GM10847 (cell line): Measurements from ENCODE around the gene ESYT2.

Source experiments
- POLR2A ChIP-seq: IDR thresholded peaks from 2 replicates; pipeline ENCODE4 v1.6.1; 2011; ENCODE audit not compliant: insufficient read length; ENCODE audit errors: extremely low read depth

ESYT2 gene

DNA sequence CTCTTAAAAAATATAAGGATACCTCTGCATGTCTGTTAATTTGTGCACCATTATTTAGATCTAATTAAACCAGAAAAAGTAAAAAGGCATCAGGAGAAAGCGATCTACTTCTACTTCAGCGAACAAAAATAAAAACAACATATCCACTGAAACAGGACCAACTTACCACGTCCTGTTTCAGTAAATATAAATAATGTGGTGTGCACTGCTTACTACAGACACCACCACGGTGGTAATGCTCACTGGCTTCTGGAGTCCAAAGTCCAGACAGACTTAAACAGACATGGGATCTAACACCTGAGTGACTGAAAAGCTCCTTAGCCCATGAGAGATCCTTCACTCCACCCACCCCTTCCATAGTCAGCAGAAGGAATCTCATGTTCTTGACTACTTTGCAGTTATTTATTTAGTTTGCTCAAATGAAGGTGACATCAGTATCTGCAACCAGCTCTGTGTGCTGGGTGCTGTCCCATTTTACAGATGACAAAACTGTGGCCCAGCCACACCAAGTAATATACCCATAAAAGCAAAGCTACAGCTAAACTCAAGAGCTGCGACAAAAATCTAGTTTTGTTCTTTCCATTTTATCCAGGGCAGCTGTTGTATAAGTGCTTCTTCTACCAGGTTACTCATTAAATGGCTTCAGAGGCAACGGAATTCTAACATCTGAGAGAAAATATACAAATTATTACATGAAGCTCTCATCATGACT, 62.6 kb downstream of the ESYT2 start:
- no peak for TF ChIP-seq POLR2A

GRCh38 chr7:158765020-158765419, 64.3 kb downstream of the ESYT2 start:
- no peak for TF ChIP-seq POLR2A

GRCh38 chr7:158763454-158764033, 65.8 kb downstream of the ESYT2 start:
- no peak for TF ChIP-seq POLR2A

DNA sequence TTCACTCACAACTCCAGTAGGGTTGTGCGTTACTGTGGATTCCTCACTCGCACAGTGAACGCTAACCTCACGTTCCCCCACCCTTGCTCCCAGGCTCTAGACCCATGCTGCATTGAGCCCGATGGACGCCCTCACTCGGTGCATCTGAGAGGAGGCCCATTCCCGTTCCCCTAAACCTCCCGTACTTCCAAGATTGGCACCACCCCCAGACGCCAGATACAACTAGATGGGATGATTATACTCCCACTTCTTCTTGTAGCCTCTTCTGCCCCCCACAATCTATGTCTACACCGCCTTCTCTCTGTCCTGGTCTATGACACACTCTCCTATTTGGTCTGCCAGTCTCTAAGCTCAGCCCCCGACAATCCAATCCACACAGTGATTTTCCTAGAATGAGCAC, 67.4 kb downstream of the ESYT2 start:
- TF ChIP-seq POLR2A, result no peak

DNA sequence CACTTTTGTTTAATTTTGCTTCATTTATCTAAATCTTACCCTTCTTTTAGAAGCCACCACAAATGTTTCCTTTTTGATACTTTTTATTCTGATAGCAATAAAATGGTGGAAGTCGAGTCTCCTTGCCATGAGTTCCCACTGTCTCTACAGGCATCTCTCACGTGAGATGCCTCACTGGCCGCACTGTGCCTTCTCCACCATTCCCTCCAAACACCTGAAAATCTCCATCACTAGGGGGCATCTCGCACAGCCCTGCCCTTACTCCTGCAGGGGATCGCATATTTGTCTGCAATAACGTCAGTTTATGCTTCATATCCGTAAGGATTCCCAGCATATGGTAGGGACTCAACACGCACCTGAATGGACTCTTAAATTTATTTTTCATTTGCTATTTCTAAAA, 68.4 kb downstream of the ESYT2 start:
- TF ChIP-seq POLR2A, result no peak

- TF ChIP-seq POLR2A, result no peak
Observed at GRCh38 chr7:158760445-158760764, 68.9 kb downstream of the ESYT2 start.

DNA sequence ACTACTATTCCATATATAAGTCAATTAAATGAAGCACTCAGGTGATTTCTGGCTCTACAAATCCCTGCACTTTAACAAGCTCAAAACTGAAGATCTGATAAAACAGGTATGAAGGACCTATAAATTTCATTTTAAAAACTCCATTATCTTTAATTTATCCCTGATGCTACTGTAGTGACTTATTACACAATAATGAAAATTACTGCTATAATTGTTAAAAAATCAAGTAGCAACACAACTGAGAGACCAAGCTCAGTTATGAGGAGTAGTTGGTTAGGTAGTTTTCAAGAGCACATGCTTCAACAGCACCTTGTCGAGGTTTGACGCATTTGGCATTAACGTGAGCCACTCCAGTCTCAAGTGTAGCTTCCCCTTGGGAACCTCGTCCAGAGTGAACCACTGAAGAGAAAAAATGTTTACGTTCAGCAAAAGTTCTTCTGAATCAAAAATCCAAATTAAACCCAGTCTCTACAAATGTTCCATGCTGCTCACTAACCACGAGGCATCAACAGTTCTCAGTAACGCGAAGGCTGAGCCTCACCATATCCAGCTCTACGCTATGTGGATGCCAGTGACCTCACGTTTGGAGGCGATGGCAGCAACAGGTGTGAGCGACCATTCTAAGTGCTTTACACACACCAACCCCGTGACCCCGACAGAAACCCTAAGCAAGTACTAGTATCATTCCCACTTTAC, 69.4 kb downstream of the ESYT2 start:
- TF ChIP-seq POLR2A, result no peak

GRCh38 chr7:158759245-158759614, 70.1 kb downstream of the ESYT2 start:
- no peak for TF ChIP-seq POLR2A

GRCh38 chr7:158758586-158759244, 70.6 kb downstream of the ESYT2 start:
- TF ChIP-seq POLR2A, result no peak

DNA sequence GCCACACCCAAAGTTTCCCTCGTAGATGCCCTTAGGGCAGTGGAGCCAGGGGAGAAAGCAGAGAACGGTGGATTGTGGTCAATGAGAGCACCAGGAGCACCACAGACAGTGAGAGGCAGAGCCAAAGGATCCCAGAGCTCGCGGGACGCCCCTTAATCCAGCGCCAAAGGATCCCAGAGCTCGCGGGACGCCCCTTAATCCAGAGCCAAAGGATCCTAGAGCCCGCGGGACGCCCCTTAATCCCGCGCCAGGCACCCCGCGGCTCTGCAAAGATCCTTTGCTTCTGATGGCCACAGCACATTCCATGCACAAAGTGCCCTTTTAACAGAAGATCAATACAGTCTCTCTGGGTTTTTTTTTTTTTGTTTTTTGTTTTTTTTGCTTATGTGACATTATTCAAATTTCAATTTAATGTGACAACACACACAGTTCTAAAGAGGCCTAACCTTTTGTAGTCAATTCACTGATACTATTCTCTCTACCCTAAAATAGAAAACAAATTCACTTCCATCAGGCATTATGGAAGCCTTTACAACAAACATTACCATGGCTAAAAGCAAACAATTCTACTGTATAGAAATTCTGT, 71.8 kb downstream of the ESYT2 start:
- TF ChIP-seq POLR2A, result no peak

GRCh38 chr7:158754746-158755444, 74.4 kb downstream of the ESYT2 start:
- no peak for TF ChIP-seq POLR2A

GRCh38 chr7:158753900-158754299, 75.4 kb downstream of the ESYT2 start:
- no peak for TF ChIP-seq POLR2A

GRCh38 chr7:158751751-158752150, 77.6 kb downstream of the ESYT2 start:
- TF ChIP-seq POLR2A, result no peak

- TF ChIP-seq POLR2A, result no peak
Observed at GRCh38 chr7:158751199-158751598, 78.1 kb downstream of the ESYT2 start.

DNA sequence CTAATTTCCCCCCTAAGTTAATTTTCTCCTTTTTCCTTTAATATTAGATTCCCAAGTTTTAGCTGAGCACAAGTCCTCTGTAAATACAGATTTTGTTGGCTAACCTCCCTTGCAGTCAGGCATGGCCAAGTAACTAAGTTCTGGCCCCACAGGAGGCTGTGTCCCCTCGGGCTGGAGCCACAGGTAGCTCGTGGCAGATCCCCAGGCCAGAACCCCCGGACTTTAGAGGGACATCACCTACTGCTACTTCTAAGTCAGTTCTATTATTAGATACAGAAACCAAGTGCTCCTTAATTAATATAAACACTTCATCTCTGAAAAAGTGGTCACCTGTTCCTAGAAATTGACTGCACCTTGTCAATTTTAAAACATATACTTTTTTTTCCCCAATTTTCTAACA, 78.6 kb downstream of the ESYT2 start:
- TF ChIP-seq POLR2A, result no peak
